Astrocyte (in vitro differentiated cells and primary cell): ENCODE data around the gene OXNAD1.

Experiments
- EZH2 ChIP-seq: IDR thresholded peaks from 2 replicates; pipeline ENCODE4 v1.6.1; 2012; ENCODE audit warnings: mild to moderate bottlenecking, low read length, inconsistent platforms; ENCODE audit not compliant: insufficient read depth
- TF ChIP-seq, protein P1 (sequence below): IDR thresholded peaks from 2 replicates; pipeline ENCODE4 v1.5.1; 2011; ENCODE audit warnings: low read depth, mild to moderate bottlenecking, inconsistent platforms, low read length, moderate library complexity; ENCODE audit not compliant: insufficient read depth

DNA sequence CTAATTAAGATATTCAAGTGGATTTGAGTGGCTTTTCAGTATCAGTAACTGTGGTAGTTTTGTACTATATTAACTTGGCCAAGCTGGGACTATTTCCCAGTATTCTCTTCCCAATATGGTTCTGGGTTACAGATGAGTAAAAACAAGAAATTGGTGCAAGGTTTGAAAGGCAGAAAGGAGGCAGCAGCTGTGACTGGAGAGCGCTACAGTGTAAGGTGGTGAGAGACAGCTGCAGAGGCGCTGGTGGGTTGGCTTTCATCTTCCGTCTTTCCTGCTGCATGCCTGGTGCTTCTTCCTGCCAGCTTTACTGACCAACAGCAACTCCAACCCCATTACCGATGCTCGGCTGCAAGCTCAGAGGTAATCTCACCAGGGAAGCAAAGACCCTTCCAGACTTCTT lies 10.1 kb upstream of the OXNAD1 start:
- no peak for TF ChIP-seq EZH2
- TF ChIP-seq, protein P1, sequence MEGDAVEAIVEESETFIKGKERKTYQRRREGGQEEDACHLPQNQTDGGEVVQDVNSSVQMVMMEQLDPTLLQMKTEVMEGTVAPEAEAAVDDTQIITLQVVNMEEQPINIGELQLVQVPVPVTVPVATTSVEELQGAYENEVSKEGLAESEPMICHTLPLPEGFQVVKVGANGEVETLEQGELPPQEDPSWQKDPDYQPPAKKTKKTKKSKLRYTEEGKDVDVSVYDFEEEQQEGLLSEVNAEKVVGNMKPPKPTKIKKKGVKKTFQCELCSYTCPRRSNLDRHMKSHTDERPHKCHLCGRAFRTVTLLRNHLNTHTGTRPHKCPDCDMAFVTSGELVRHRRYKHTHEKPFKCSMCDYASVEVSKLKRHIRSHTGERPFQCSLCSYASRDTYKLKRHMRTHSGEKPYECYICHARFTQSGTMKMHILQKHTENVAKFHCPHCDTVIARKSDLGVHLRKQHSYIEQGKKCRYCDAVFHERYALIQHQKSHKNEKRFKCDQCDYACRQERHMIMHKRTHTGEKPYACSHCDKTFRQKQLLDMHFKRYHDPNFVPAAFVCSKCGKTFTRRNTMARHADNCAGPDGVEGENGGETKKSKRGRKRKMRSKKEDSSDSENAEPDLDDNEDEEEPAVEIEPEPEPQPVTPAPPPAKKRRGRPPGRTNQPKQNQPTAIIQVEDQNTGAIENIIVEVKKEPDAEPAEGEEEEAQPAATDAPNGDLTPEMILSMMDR, result no peak
